Measurements from ENCODE around the gene GRPR. TPM values are rescaled to one million over a fixed set of nuclear protein-coding genes. Genes with fewer than 3 reads are reported as not detected.

The GRPR gene
- total and polyA plus RNA-seq, 10 of the 15 experiments (the other 5 are each of a cell fraction or from before 2014, with no cell fraction given) = 0.10 to 3.7 (median 0.21) TPM; not detected in 1

GRCh38 chrX:16143968-16144367 lies 20.6 kb downstream of the GRPR start (continued):
- TF ChIP-seq ZBTB40 (IDR thresholded peaks at IDR 0.05; ENCODE audit: borderline replicate concordance) = no peak
- TF ChIP-seq NKRF (conservative IDR thresholded peaks at IDR 0.05) = no peak
- no peak for TF ChIP-seq ZNF207 (IDR thresholded peaks at IDR 0.05; ENCODE audit: borderline replicate concordance)
- no peak for TF ChIP-seq ZBTB33 (IDR thresholded peaks at IDR 0.05)
- TF ChIP-seq STAT1 (conservative IDR thresholded peaks at IDR 0.05) = no peak
- TF ChIP-seq ELK1 (IDR thresholded peaks at IDR 0.05; ENCODE audit: low read depth, low read length) = no peak
